ENCODE data around the gene CHCHD4. TPM values are rescaled to one million over a fixed set of nuclear protein-coding genes. Genes with fewer than 3 reads are reported as not detected.

Gene CHCHD4
- total RNA-seq, 1 donor from 2014 or later = 8.7 TPM

GRCh38 chr3:14148041-14148985 is 23.6 kb upstream of the CHCHD4 start:
- DNase-seq = no peak

- no peak for DNase-seq
Observed at GRCh38 chr3:14147617-14148016, 22.9 kb upstream of the CHCHD4 start.

- no peak for DNase-seq
Observed at GRCh38 chr3:14147066-14147435, 22.4 kb upstream of the CHCHD4 start.

GRCh38 chr3:14146381-14147065 is 21.9 kb upstream of the CHCHD4 start:
- no peak for DNase-seq

- no peak for DNase-seq
Observed at GRCh38 chr3:14145670-14146380, 21.2 kb upstream of the CHCHD4 start.

GRCh38 chr3:14145236-14145635 is 20.6 kb upstream of the CHCHD4 start:
- no peak for DNase-seq

GRCh38 chr3:14144423-14145075 is 19.9 kb upstream of the CHCHD4 start:
- DNase-seq = peak; percentile 65

GRCh38 chr3:14143271-14144225 is 18.9 kb upstream of the CHCHD4 start:
- no peak for DNase-seq

GRCh38 chr3:14142567-14143270 is 18.0 kb upstream of the CHCHD4 start:
- no peak for DNase-seq

- DNase-seq = no peak
Observed at GRCh38 chr3:14141602-14142341, 17.1 kb upstream of the CHCHD4 start.

GRCh38 chr3:14141144-14141543 is 16.5 kb upstream of the CHCHD4 start:
- no peak for DNase-seq

- no peak for DNase-seq
Observed at GRCh38 chr3:14140668-14141067, 16.0 kb upstream of the CHCHD4 start.

GRCh38 chr3:14139771-14140170 is 15.1 kb upstream of the CHCHD4 start:
- DNase-seq = no peak

GRCh38 chr3:14138878-14139655 is 14.4 kb upstream of the CHCHD4 start:
- no peak for DNase-seq

GRCh38 chr3:14138109-14138877 is 13.6 kb upstream of the CHCHD4 start:
- DNase-seq = no peak

- DNase-seq = no peak
Observed at GRCh38 chr3:14137445-14137844, 12.8 kb upstream of the CHCHD4 start.

- no peak for DNase-seq
Observed at GRCh38 chr3:14137004-14137403, 12.3 kb upstream of the CHCHD4 start.

GRCh38 chr3:14135581-14135980 is 10.9 kb upstream of the CHCHD4 start:
- DNase-seq = no peak

Measured in occipital lobe (tissue), 2 donors.